PC-3 (cell line): ENCODE results near the gene PABPC1L. TPM values are rescaled to one million over a fixed set of nuclear protein-coding genes. Genes with fewer than 3 reads are reported as not detected.

ENCODE experiments used
- ATAC-seq: fragments of 200-7000 bp; cut with Tn5 transposase; 2 replicates; pipeline ENCODE4 v1.9.1; 2020; ENCODE audit warnings: mild to moderate bottlenecking, moderate library complexity
- BruUV-seq: library from RNA; stranded (reverse); fragments of 400-500 nt; replicated peaks from 2 replicates; lab custom pipeline; 2021; lab: Mats Ljungman, UMichigan
- CTCF ChIA-PET: fragments of 300-600 bp; sonication (Branson Sonifier 250); formaldehyde crosslinking; loops from one replicate; lab custom pipeline; 2022; ENCODE audit warnings: antibody characterized with exemption; lab: Charles Lee
- POLR2A ChIA-PET: fragments of 300-600 bp; sonication (Branson Sonifier 250); formaldehyde crosslinking; loops from one replicate; lab custom pipeline; 2022; ENCODE audit warnings: antibody characterized with exemption; ENCODE audit not compliant: unreplicated experiment; lab: Charles Lee
- DNase-seq: peaks from one replicate; pipeline ENCODE4 v3.0.0-alpha.2; 2015
- H2AFZ ChIP-seq: fragments of 300-600 bp; sonication (generic); 2 replicates; pipeline ENCODE4 v1.6.0; 2016; ENCODE audit warnings: antibody characterized with exemption, low read length
- H3F3A ChIP-seq: fragments of 300-600 bp; sonication (generic); one replicate; pipeline ENCODE4 v1.6.0; 2017; ENCODE audit warnings: antibody characterized with exemption, low read length, control low read depth, mild to moderate bottlenecking; ENCODE audit not compliant: unreplicated experiment
- H3K27ac ChIP-seq: fragments of 300-600 bp; sonication (generic); 2 replicates; pipeline ENCODE4 v1.5.1; 2016; ENCODE audit warnings: mild to moderate bottlenecking, low read length
- H3K27me3 ChIP-seq: fragments of 300-600 bp; sonication (generic); 2 replicates; pipeline ENCODE4 v1.6.1; 2016; ENCODE audit warnings: low read length, mixed read lengths
- H3K36me3 ChIP-seq: fragments of 300-600 bp; sonication (generic); 2 replicates; pipeline ENCODE4 v1.6.1; 2016; ENCODE audit warnings: low read depth, mixed run types, low read length, mixed read lengths
- H3K4me1 ChIP-seq: fragments of 300-600 bp; sonication (generic); 2 replicates; pipeline ENCODE4 v1.5.1; 2016; ENCODE audit warnings: low read length; ENCODE audit not compliant: insufficient read depth
- H3K4me2 ChIP-seq: fragments of 300-600 bp; sonication (generic); 2 replicates; pipeline ENCODE4 v1.6.0; 2016; ENCODE audit warnings: low read length
- H3K4me3 ChIP-seq: fragments of 300-600 bp; sonication (generic); 2 replicates; pipeline ENCODE4 v1.5.1; 2016; ENCODE audit warnings: mild to moderate bottlenecking, low read length, mixed read lengths
- H3K79me2 ChIP-seq: fragments of 300-600 bp; sonication (generic); 2 replicates; pipeline ENCODE4 v1.6.1; 2017; ENCODE audit warnings: low read length, mixed read lengths
- H3K9ac ChIP-seq: fragments of 300-600 bp; sonication (generic); 2 replicates; pipeline ENCODE4 v1.6.0; 2016; ENCODE audit warnings: mild to moderate bottlenecking, low read length
- H3K9me2 ChIP-seq: fragments of 300-600 bp; sonication (generic); replicated peaks from 2 replicates; pipeline ENCODE4 v1.6.1; 2016; ENCODE audit warnings: mixed run types, low read length, mixed read lengths
- H3K9me3 ChIP-seq: fragments of 300-600 bp; sonication (generic); 2 replicates; pipeline ENCODE4 v1.6.1; 2016; ENCODE audit warnings: low read length, mixed read lengths
- H4K20me1 ChIP-seq: fragments of 300-600 bp; sonication (generic); 2 replicates; pipeline ENCODE4 v1.6.1; 2016; ENCODE audit warnings: low read length, mixed read lengths
- EZH2 ChIP-seq: fragments of 300-600 bp; sonication (generic); IDR thresholded peaks from one replicate; pipeline ENCODE4 v1.6.1; 2017; ENCODE audit warnings: antibody characterized with exemption, mild to moderate bottlenecking, low read length; ENCODE audit not compliant: unreplicated experiment
- EZH2phosphoT487 ChIP-seq: fragments of 300-600 bp; sonication (generic); IDR thresholded peaks from 2 replicates; pipeline ENCODE4 v1.6.1; 2018; ENCODE audit warnings: mild to moderate bottlenecking, antibody characterized with exemption, low read length, borderline replicate concordance
- intact Hi-C: fragments of 100-400 bp; cut with micrococcal nuclease; formaldehyde crosslinking; loops from 2 replicates; pipeline ENCODE4 v1.9.0; 2023
- total RNA-seq: library from RNA; depleted of rRNA; stranded (reverse); fragments of >200 nt; gene quantifications from 2 replicates; pipeline ENCODE4 v1.2.3, GENCODE V29; 2014
- TF ChIP-seq, protein P1 (sequence below): fragments of 300-600 bp; sonication (generic); conservative IDR thresholded peaks from 2 replicates; pipeline ENCODE4 v1.5.1; 2017; ENCODE audit warnings: antibody characterized with exemption, low read depth, mild to moderate bottlenecking, low read length

Gene PABPC1L
- total RNA-seq, 1 experiment from 2014 or later, result 32.0 TPM

- CTCF ChIA-PET, result no interaction called here
- ATAC-seq, result peak; percentile 45
Observed at GRCh38 chr20:44942264-44942973, 32.6 kb downstream of the PABPC1L start.

GRCh38 chr20:44943828-44944227 is 34.0 kb downstream of the PABPC1L start:
- Histone ChIP-seq H3F3A (no peaks in the 10 kb centered on the region), H3K27ac (no peak overlapping the region), H3K79me2 (no peaks in the 10 kb centered on the region; the same call in 1 of the 2 replicates), H4K20me1 (peaks cover 18% of the 10 kb centered on the region; the same call in 1 of the 2 replicates), H3K4me3 (no peak overlapping the region), H2AFZ (no peak overlapping the region), H3K27me3 (no peaks in the 10 kb centered on the region), H3K9ac (no peak overlapping the region), H3K9me3 (no peaks in the 10 kb centered on the region), H3K4me1 (no peaks in the 10 kb centered on the region), H3K9me2 (no peaks in the 10 kb centered on the region), H3K36me3 (peaks cover 82% of the 10 kb centered on the region), H3K4me2 (no peak overlapping the region)
- intact Hi-C loops, result no loop called here
- TF ChIP-seq, protein P1, sequence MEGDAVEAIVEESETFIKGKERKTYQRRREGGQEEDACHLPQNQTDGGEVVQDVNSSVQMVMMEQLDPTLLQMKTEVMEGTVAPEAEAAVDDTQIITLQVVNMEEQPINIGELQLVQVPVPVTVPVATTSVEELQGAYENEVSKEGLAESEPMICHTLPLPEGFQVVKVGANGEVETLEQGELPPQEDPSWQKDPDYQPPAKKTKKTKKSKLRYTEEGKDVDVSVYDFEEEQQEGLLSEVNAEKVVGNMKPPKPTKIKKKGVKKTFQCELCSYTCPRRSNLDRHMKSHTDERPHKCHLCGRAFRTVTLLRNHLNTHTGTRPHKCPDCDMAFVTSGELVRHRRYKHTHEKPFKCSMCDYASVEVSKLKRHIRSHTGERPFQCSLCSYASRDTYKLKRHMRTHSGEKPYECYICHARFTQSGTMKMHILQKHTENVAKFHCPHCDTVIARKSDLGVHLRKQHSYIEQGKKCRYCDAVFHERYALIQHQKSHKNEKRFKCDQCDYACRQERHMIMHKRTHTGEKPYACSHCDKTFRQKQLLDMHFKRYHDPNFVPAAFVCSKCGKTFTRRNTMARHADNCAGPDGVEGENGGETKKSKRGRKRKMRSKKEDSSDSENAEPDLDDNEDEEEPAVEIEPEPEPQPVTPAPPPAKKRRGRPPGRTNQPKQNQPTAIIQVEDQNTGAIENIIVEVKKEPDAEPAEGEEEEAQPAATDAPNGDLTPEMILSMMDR, result no peak
- TF ChIP-seq EZH2 (no peak), EZH2phosphoT487 (no peak)
- CTCF ChIA-PET, result interaction anchor here (0.5 kb wide), 1 partner anchor 990 kb away, joined by 4 read pairs; no protein-coding TSS in a partner anchor
- POLR2A ChIA-PET, result no interaction called here
- no peak for DNase-seq
- BruUV-seq, result no TSS peak
- ATAC-seq, result no peak

More at GRCh38 chr20:44942264-44942973, 32.6 kb downstream of the PABPC1L start:
- peaks cover 11% of the 10 kb centered on the region; the same call in 1 of the 2 replicates for H4K20me1 ChIP-seq
- H3K4me2 ChIP-seq, result no peak overlapping the region
- H3K4me1 ChIP-seq, result no peaks in the 10 kb centered on the region
- no peaks in the 10 kb centered on the region for H3F3A ChIP-seq
- TSS peak; percentile 34 for BruUV-seq
- H3K27ac ChIP-seq, result no peak overlapping the region
- no peak overlapping the region for H2AFZ ChIP-seq
- TF ChIP-seq EZH2phosphoT487 (no peak), EZH2 (no peak)
- TF ChIP-seq, protein P1, result peak; percentile 43; the same call in 1 of the 2 replicates
- POLR2A ChIA-PET, result interaction anchor here (0.5 to 0.6 kb wide), 2 partner anchors 9 to 15 kb away, joined by 3 read pairs; no protein-coding TSS in a partner anchor
- DNase-seq, result no peak
- intact Hi-C loops, result no loop called here
- no peaks in the 10 kb centered on the region for H3K9me3 ChIP-seq
- H3K9me2 ChIP-seq, result no peaks in the 10 kb centered on the region
- peaks cover 72% of the 10 kb centered on the region for H3K36me3 ChIP-seq
- no peaks in the 10 kb centered on the region for H3K27me3 ChIP-seq
- no peaks in the 10 kb centered on the region; the same call in 1 of the 2 replicates for H3K79me2 ChIP-seq
- H3K4me3 ChIP-seq, result no peak overlapping the region
- H3K9ac ChIP-seq, result no peak overlapping the region

- POLR2A ChIA-PET, result no interaction called here
- Histone ChIP-seq H3K36me3 (peaks cover 89% of the 10 kb centered on the region), H3K27ac (no peak overlapping the region), H4K20me1 (peaks cover 18% of the 10 kb centered on the region; the same call in 1 of the 2 replicates), H3K4me1 (no peaks in the 10 kb centered on the region), H2AFZ (no peak overlapping the region), H3K79me2 (no peaks in the 10 kb centered on the region; the same call in 1 of the 2 replicates), H3F3A (no peaks in the 10 kb centered on the region), H3K9me3 (no peaks in the 10 kb centered on the region), H3K9ac (no peak overlapping the region), H3K27me3 (no peaks in the 10 kb centered on the region), H3K4me3 (no peak overlapping the region), H3K4me2 (no peak overlapping the region), H3K9me2 (no peaks in the 10 kb centered on the region)
- TF ChIP-seq EZH2phosphoT487 (no peak), EZH2 (no peak)
- TF ChIP-seq, protein P1, result no peak
- CTCF ChIA-PET, result interaction anchor here (0.5 to 0.7 kb wide), 2 partner anchors 15 to 40 kb away, joined by 4 to 6 read pairs; partner anchors contain the start of gene TOMM34
- no TSS peak for BruUV-seq
- DNase-seq (no peak), ATAC-seq (no peak)
- intact Hi-C loops, result no loop called here
Observed at GRCh38 chr20:44945261-44945660, 35.4 kb downstream of the PABPC1L start.
